GM19395 (cell line): ENCODE results near the gene PTGDR2.

Experiments
- ATAC-seq: cut with Tn5 transposase; IDR thresholded peaks from one replicate; pipeline ENCODE4 v1.9.1; 2021; ENCODE audit warnings: mild to moderate bottlenecking, moderate library complexity; ENCODE audit not compliant: unreplicated experiment

PTGDR2 gene

DNA sequence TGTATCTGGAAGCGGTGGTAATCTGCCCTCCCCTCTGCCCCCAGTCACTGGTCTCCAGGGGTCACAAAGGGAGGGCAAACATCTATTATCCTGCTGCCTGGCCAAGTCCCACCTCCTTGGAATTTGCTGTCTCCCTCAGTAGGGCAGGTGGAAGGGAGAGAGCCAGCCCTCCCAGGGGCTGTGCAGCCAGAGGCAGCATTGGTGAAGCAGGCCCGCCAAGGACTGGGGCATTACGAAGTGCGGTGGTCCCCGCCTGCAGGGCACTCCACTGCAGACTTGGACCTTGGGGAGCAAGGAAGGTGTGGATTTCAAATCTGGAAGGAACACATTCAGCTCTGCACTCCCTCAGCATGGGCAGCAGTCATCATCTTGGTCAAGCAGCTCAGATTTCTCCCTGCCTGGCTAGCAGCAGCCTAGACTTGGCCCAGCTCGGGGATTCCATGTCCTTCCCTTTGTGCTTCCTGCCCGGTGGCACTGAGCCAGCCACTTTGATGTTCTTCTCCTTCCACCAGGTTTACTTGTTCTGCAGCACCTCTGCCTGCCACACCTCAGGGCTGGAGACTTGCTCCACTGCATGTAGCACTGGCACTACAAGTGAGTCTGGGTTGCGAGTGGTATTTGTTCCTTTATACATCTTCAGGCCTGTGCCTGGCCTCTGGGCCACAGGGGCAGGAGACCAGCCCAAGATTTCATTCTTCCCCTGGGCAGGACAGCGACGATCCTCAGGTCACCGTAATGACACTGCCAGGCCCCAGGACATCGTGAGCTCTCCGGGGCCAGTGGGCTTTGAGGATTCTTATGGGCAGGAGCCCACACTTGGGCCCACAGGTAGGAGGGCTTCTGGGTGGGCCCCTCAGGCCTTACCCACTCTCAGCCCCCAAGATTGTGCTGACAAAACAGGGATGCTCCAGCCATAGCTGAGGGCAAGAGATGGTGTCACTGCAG lies 18.9 kb upstream of the PTGDR2 start:
- no peak for ATAC-seq

- ATAC-seq = no peak
Measured at GRCh38 chr11:60873533-60873932, 17.8 kb upstream of the PTGDR2 start.

DNA sequence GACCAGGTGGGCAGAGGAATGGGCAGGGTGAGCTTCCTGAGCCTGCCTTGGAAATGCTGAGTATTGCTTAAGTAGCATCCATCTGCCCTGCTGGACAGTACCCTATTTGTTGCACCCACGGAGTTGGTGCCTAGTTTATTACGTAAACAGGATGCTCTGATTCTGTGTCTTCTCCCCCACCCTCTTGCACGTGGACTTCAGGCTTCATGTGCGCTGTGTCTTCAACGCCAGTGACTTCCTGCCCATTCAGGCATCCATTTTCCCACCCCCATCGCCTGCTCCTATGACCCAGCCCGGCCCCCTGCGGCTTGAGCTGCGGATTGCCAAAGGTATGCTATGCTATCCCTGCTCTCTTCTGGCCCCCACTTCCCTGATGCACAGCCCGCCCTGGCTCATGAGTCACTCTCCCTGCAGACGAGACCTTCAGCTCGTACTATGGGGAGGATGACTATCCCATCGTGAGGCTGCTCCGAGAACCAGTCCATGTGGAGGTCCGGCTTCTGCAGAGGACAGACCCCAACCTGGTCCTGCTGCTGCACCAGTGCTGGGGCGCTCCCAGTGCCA lies 17.3 kb upstream of the PTGDR2 start:
- no peak for ATAC-seq

DNA sequence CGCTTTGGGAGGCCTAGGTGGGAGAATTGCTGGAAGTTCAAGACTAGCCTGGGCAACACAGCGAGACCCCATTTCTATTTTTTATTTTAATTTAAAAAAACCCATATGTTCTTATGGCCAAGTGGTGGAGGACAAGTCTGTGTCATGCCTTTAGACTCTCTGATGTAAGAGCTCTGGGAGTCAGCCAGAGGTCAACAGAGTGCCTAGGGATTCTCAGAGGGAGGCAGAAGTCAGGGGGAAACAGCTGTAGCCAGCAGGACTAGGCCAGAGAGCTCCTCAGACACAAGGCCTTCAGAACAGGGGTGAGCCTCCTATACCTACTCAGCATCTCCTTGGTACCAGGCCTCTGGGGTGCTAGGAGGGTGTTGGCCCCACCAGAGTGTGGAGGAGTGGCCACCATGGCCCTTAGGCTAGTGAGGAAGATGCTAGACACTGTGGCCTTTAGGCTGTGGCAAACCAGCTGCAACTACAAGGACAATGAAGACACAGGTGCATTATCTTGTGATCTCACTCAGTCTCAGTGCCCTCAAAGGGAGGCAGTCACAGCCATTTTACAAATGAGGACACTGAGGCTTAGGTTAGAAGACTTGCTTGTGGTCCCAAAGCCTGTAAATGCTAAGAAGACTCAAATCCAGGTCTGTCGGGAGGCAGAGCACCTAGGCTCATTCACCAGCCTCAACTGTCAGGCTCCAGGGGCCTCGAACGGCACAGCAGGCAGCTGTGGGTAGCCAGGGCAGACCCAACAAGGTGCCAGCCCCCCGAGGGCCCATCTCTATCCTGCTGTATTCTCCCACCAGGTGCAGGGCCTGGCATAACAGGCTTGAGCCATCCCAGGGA lies 16.6 kb upstream of the PTGDR2 start:
- no peak for ATAC-seq

- no peak for ATAC-seq
Measured at GRCh38 chr11:60871378-60872061, 15.8 kb upstream of the PTGDR2 start.

DNA sequence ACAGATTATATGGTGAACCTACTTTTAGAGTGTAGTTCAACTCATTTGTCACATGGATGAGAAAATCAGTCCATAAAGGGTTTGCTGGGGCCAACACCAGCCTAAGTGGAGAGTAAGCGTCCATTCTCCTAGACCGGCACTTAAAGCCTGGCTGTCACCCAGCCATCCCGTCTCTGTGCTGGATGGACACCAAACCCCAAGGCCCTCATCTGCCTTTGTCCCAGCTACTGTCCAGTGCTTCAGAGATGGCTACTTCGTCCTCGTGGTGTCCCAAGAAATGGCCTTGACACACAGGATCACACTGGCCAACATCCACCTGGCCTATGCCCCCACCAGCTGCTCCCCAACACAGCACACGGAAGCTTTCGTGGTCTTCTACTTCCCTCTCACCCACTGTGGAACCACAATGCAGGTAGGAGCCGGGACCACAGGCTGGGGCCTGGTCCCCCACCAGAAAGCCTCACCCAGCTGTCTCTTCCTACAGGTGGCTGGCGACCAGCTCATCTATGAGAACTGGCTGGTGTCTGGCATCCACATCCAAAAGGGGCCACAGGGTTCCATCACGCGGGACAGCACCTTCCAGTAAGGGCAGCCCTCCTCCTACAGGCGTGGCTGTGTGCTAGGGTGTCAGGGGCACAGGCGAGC lies 15.1 kb upstream of the PTGDR2 start:
- ATAC-seq = no peak

GRCh38 chr11:60870276-60870675 lies 14.5 kb upstream of the PTGDR2 start:
- ATAC-seq = no peak

DNA sequence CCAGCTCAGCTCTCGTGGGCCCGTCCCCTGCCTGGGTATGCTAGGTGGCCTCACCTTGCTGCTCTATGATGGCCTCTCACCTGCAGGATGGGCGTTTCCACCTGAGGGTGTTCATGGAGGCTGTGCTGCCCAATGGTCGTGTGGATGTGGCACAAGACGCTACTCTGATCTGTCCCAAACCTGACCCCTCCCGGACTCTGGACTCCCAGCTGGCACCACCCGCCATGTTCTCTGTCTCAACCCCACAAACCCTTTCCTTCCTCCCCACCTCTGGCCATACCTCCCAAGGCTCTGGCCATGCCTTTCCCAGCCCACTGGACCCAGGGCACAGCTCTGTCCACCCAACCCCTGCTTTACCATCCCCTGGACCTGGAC lies 13.7 kb upstream of the PTGDR2 start:
- no peak for ATAC-seq

DNA sequence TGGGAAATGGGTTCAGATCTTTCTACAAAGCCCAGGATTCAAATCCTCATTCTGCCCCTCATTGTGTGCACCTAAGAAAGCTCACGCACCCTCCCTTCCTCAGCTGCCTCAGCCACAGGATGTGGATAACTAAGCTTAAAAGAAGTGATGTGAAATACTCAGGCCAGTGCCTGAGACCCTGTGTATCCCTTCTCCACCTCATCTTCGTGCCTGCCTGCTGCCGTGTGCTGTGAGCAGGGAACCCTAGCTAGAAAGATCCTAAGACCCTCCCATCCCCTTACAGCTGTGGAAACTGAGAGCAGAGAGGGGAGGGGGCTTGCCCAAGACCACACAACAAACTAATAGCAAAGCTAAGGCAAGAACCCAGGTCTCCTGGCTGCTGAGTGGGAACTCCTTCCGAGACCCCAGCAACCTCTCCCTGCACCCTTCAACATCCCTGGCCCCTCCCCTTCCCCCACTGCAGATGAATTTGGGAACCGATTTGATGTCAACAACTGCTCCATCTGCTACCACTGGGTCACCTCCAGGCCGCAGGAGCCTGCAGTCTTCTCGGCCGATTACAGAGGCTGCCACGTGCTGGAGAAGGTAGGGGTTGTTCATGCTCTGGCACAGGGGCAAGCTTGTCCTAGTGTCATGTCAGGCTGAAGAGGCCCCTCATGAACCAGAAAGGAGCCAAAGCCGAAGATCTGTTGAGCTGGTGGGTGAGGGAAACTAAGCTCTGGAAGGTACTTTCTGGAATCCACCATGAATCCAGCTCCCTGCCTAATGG lies 13.1 kb upstream of the PTGDR2 start:
- ATAC-seq = no peak

DNA sequence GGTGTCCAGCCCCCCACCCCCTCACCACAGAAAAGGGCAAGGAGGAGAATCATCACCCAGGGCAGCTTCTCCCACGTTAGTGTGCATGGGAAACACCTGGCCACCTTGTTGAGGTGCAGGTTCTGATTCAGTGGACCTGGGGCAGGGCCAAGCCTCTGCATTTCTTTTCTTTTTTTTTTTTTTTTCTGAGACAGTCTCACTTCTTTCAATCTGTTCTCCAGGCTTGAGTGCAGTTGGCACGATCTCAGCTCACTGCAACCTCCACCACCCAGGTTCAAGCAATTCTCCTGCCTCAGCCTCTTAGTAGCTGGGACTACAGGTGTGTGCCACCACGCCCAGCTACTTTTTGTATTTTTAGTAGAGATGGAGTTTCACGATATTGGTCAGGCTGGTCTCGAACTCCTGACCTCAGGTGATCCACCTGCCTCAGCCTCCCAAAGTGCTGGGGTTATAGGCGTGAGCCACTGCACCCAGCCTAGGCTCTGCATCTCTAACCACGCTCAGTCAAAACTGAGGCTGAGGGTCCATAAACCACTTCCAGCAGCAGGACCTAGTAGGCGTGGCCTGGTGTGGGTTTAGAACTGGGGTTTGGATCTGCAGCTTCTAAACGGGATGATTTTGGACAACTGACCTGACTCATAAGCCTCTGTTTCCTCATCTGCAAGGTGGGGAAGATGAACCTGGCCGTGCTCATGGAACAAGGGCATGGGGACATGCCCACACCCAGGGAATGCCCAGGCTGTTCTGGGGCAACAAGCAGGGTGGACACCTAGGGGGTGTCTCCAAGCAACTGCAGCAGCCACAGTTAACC lies 12.3 kb upstream of the PTGDR2 start:
- ATAC-seq = no peak

- ATAC-seq = no peak
Measured at GRCh38 chr11:60866911-60867870, 11.4 kb upstream of the PTGDR2 start, which contains the start of gene ZP1. Gene ZP1 (plus strand): TSS chr11:60867542. CDS start chr11:60867562, 20 bp downstream.

GRCh38 chr11:60864856-60865513 lies 9.2 kb upstream of the PTGDR2 start:
- ATAC-seq = no peak

DNA sequence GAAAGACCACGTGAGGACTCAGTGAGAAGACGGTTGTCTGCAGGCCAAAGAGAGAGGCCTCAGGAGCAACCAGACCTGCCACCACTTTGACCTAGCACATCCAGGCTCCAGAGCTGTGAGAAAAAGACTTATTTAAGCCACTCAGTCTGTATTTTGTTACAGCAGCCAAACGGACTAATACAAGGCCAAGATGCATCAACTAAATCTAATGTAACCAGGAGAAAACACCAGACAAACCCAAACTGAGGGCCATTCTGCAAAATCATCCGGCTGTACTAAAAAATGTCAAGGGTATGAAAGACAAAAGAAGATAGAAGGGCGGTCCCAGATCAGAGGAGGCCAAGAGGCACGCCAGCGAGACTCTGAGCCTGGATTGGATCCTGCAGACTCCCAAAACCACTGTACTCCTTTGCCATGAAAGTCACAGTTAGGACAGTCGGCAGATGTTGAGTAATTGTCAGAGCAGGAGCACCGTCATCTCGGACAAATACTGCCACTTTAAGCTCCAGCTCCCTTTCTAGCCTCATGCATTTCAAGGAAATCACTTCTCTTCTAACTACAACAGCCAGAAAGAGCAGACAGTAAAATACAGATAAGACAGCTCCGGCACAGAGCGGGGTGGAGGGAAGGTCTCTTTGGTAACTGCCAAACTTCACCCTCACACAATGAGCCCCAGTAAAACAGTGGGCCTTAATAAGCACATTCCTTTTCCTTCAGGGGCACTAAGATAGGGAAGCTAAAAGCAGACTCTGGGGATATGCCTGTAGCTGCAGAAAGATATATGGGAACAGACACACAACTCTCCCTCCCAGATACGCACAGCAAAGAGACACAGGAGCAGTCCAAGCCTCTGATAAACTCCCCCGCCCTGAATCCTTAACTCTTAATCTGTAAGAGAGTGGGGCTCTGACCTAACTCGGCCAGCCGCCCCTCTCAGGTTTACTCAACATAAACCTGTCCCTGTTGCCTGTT lies 8.1 kb upstream of the PTGDR2 start:
- no peak for ATAC-seq

DNA sequence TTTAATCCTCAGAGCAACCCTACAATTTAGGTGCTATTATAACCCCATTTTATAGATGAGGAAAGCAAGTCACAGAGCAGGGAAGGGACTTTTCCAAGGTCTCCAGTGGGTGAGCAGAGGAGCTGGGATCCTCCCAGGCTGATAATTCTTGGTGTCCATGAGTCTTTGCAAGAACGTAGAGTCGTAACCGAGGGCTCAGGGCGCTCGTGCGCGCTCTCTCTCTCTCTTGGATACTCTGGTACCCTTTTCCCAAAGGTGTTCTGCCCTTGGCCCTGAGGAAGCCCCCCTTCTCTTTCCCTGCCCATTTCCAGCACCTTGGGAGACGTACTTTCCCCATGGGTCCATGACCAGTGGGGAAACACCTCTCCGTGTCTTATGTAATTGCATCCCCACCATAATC lies 6.4 kb upstream of the PTGDR2 start:
- ATAC-seq = no peak

DNA sequence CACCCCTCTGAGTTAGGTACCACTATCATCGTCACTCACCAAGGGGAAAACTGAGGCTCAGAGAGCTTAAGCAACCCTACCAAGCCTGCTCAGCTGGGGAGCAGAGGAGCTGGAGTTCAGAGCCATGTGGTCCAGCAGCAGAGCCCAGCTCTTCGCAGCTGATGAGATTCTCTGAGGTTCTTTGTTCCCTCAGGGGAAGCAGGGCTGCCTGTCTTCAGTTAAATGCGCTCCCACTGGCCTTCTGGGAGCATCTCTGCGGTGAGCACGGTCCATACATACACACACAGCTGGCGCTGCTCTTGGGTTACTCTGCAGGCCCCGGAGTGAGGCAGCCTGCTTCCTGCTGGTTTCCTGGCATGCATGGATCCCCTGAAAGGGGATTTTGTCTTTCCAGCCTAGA lies 5.2 kb upstream of the PTGDR2 start:
- no peak for ATAC-seq

- ATAC-seq = no peak
Measured at GRCh38 chr11:60859616-60860250, 4.0 kb upstream of the PTGDR2 start.
